Measurements from ENCODE around the gene FER.

GRCh38 chr5:108869066-108869465, 121.4 kb downstream of the FER start:
- no peak for TF ChIP-seq STAT1 (conservative IDR thresholded peaks at IDR 0.05)
- TF ChIP-seq GABPA (IDR thresholded peaks at IDR 0.05; ENCODE audit: low read depth): no peak
- TF ChIP-seq, protein P1, sequence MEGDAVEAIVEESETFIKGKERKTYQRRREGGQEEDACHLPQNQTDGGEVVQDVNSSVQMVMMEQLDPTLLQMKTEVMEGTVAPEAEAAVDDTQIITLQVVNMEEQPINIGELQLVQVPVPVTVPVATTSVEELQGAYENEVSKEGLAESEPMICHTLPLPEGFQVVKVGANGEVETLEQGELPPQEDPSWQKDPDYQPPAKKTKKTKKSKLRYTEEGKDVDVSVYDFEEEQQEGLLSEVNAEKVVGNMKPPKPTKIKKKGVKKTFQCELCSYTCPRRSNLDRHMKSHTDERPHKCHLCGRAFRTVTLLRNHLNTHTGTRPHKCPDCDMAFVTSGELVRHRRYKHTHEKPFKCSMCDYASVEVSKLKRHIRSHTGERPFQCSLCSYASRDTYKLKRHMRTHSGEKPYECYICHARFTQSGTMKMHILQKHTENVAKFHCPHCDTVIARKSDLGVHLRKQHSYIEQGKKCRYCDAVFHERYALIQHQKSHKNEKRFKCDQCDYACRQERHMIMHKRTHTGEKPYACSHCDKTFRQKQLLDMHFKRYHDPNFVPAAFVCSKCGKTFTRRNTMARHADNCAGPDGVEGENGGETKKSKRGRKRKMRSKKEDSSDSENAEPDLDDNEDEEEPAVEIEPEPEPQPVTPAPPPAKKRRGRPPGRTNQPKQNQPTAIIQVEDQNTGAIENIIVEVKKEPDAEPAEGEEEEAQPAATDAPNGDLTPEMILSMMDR (IDR thresholded peaks at IDR 0.05 in 2 of 3, conservative IDR thresholded peaks at IDR 0.05 in 1 of 3; ENCODE audit: control insufficient read depth in 2 of 3, extremely low read depth in 1 of 3, insufficient read depth in 1 of 3, low read depth in 3 of 3, low read length in 3 of 3): no peak
- no peak for TF ChIP-seq EZH2 (IDR thresholded peaks at IDR 0.05; ENCODE audit: borderline replicate concordance, control insufficient read depth, low read depth, low read length)
- no peak for TF ChIP-seq IKZF1 (conservative IDR thresholded peaks at IDR 0.05)
- TF ChIP-seq ZNF217 (IDR thresholded peaks at IDR 0.05): no peak
- no peak for TF ChIP-seq EP300 (IDR thresholded peaks at IDR 0.05; ENCODE audit: borderline replicate concordance in 1 of 2, control insufficient read depth in 1 of 2, low read depth in 2 of 2, low read length in 2 of 2)
- no peak for TF ChIP-seq SUZ12 (IDR thresholded peaks at IDR 0.05; ENCODE audit: unreplicated experiment)
- no peak for TF ChIP-seq PBX3 (IDR thresholded peaks at IDR 0.05; ENCODE audit: insufficient replicate concordance, low read depth, low read length)
- TF ChIP-seq TAF1 (IDR thresholded peaks at IDR 0.05; ENCODE audit: borderline replicate concordance, low read depth, low read length): no peak
- TF ChIP-seq CEBPB (IDR thresholded peaks at IDR 0.05; ENCODE audit: borderline replicate concordance in 1 of 2, low read depth in 2 of 2, low read length in 2 of 2): no peak
